Testis (tissue), 2 donors: Measurements from ENCODE around the gene ASIC4.

Experiments used
- CTCF ChIP-seq, 3 experiments: fragments of 450-650 bp in 2 of 3; fragments of 200-600 bp in 1 of 3; sonication (generic) in 1 of 3; IDR thresholded peaks; one replicate each; pipeline ENCODE4 v1.5.1; 2016 to 2019; ENCODE audit warnings: antibody characterized with exemption in 3 of 3, mild to moderate bottlenecking in 2 of 3, moderate library complexity in 1 of 3
- POLR2A ChIP-seq: fragments of 450-650 bp; IDR thresholded peaks from one replicate; pipeline ENCODE4 v1.6.1; 2017; ENCODE audit warnings: antibody characterized with exemption, mild to moderate bottlenecking, moderate library complexity

- TF ChIP-seq CTCF (IDR thresholded peaks at IDR 0.05) (no peak), POLR2A (no peak)
Measured at GRCh38 chr2:219549619-219550018, 35.3 kb downstream of the ASIC4 start.
